ENCODE data around the gene ELP4.

The ELP4 gene

DNA sequence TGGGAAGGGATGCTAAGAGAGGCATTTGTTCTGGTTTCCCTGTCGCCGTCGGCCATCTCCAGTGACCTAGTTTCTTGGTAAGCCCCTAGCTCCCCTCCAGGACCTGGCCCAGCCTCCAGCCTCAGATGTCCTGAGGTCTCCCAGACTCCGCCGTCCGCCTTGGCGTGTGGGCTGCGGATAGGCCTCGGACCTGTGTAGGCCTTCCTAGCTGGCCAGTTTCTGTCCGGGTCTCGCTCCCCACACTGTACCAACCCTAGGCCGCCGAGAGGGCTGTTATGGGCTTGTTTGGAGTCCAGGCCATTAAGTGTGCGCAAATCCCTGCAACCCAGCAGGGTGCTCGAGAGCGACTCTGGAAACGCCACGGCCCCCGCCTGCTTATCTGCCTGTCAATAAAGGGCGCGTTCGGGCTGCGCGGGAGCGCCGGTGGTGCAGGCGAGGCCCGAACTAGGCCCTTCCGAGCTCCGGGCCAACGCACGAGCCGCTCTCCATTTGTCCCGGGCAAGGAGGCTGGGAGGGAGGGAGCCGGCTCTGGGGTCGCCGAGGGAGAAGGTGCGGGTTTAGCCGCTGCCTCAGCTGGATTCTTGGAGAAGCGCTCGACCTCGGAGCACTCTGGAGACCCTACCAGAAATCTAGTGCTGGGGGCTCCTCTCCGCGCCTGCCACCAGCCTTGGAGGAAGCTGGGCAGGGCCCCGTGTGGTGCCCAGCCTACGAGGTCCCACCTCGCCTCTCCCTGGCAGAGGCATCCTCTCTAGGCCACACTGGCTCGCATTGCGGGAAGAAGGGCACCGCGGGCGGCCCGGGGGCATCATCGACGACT is 310.3 kb downstream of the ELP4 start:
- no peaks in the 10 kb centered on the region for H4K20me1 ChIP-seq (ENCODE audit: insufficient read depth, low read length, poor library complexity, severe bottlenecking)
- no peaks in the 10 kb centered on the region for H3K4me1 ChIP-seq (ENCODE audit: insufficient read depth, low read length, poor library complexity, severe bottlenecking)
- no peak overlapping the region for H2AFZ ChIP-seq (ENCODE audit: low read length)
- no peaks in the 10 kb centered on the region for H3K79me2 ChIP-seq (ENCODE audit: insufficient read depth, low read length)
- H3K4me3 ChIP-seq (ENCODE audit: low read length, poor library complexity, severe bottlenecking): no peak overlapping the region
- no peaks in the 10 kb centered on the region for H3F3A ChIP-seq (ENCODE audit: low read depth)
- no peak overlapping the region for H3K9ac ChIP-seq (ENCODE audit: low read depth, low read length, poor library complexity, severe bottlenecking)
- no peaks in the 10 kb centered on the region for H3K9me3 ChIP-seq (ENCODE audit: insufficient read depth, low read depth, low read length)
- no peaks in the 10 kb centered on the region for H3K36me3 ChIP-seq (ENCODE audit: insufficient read depth, low read length)
- H3K27me3 ChIP-seq (ENCODE audit: insufficient read depth, low read length, poor library complexity, severe bottlenecking): no peaks in the 10 kb centered on the region
- no peaks in the 10 kb centered on the region for H3K9me2 ChIP-seq (replicated peaks; ENCODE audit: low read depth, low read length)
- no peak for TF ChIP-seq EZH2phosphoT487 (IDR thresholded peaks at IDR 0.05; ENCODE audit: borderline replicate concordance)
- no peak for TF ChIP-seq CTCF (conservative IDR thresholded peaks at IDR 0.05; ENCODE audit: low read length)
- no peak overlapping the region for H3K4me2 ChIP-seq (ENCODE audit: low read depth, low read length, poor library complexity, severe bottlenecking)

- no peak overlapping the region for H3K4me2 ChIP-seq (ENCODE audit: low read depth, low read length, poor library complexity, severe bottlenecking)
- no peaks in the 10 kb centered on the region for H3K36me3 ChIP-seq (ENCODE audit: insufficient read depth, low read length)
- no peaks in the 10 kb centered on the region for H3K79me2 ChIP-seq (ENCODE audit: insufficient read depth, low read length)
- no peaks in the 10 kb centered on the region for H3K27me3 ChIP-seq (ENCODE audit: insufficient read depth, low read length, poor library complexity, severe bottlenecking)
- no peaks in the 10 kb centered on the region for H4K20me1 ChIP-seq (ENCODE audit: insufficient read depth, low read length, poor library complexity, severe bottlenecking)
- H3F3A ChIP-seq (ENCODE audit: low read depth): no peaks in the 10 kb centered on the region
- no peaks in the 10 kb centered on the region for H3K9me3 ChIP-seq (ENCODE audit: insufficient read depth, low read depth, low read length)
- H3K9me2 ChIP-seq (replicated peaks; ENCODE audit: low read depth, low read length): no peaks in the 10 kb centered on the region
- no peak overlapping the region for H3K9ac ChIP-seq (ENCODE audit: low read depth, low read length, poor library complexity, severe bottlenecking)
- H3K4me3 ChIP-seq (ENCODE audit: low read length, poor library complexity, severe bottlenecking): no peak overlapping the region
- H3K4me1 ChIP-seq (ENCODE audit: insufficient read depth, low read length, poor library complexity, severe bottlenecking): no peaks in the 10 kb centered on the region
- TF ChIP-seq CTCF (conservative IDR thresholded peaks at IDR 0.05; ENCODE audit: low read length): no peak
- TF ChIP-seq EZH2phosphoT487 (IDR thresholded peaks at IDR 0.05; ENCODE audit: borderline replicate concordance): no peak
- no peak overlapping the region for H2AFZ ChIP-seq (ENCODE audit: low read length)
Observed at GRCh38 chr11:31820438-31820818, 310.9 kb downstream of the ELP4 start.

GRCh38 chr11:31821235-31821764 is 311.7 kb downstream of the ELP4 start:
- TF ChIP-seq CTCF (conservative IDR thresholded peaks at IDR 0.05; ENCODE audit: low read length): no peak
- no peak for TF ChIP-seq EZH2phosphoT487 (IDR thresholded peaks at IDR 0.05; ENCODE audit: borderline replicate concordance)
- Histone ChIP-seq H3K4me1 (ENCODE audit: insufficient read depth, low read length, poor library complexity, severe bottlenecking) (no peaks in the 10 kb centered on the region), H3K27me3 (ENCODE audit: insufficient read depth, low read length, poor library complexity, severe bottlenecking) (no peaks in the 10 kb centered on the region)

More at GRCh38 chr11:31821235-31821764, 311.7 kb downstream of the ELP4 start:
- Histone ChIP-seq H3K79me2 (ENCODE audit: insufficient read depth, low read length) (no peaks in the 10 kb centered on the region), H2AFZ (ENCODE audit: low read length) (no peak overlapping the region), H3K9me3 (ENCODE audit: insufficient read depth, low read depth, low read length) (no peaks in the 10 kb centered on the region), H4K20me1 (ENCODE audit: insufficient read depth, low read length, poor library complexity, severe bottlenecking) (no peaks in the 10 kb centered on the region), H3K36me3 (ENCODE audit: insufficient read depth, low read length) (no peaks in the 10 kb centered on the region), H3K9ac (ENCODE audit: low read depth, low read length, poor library complexity, severe bottlenecking) (no peak overlapping the region), H3K4me3 (ENCODE audit: low read length, poor library complexity, severe bottlenecking) (no peak overlapping the region), H3F3A (ENCODE audit: low read depth) (no peaks in the 10 kb centered on the region), H3K4me2 (ENCODE audit: low read depth, low read length, poor library complexity, severe bottlenecking) (no peak overlapping the region), H3K9me2 (replicated peaks; ENCODE audit: low read depth, low read length) (no peaks in the 10 kb centered on the region)
